Stimulated activated CD8-positive, alpha-beta memory T cell treated with anti-CD3 and anti-CD28 coated beads, Interleukin-7, amount 100 ng/mL, for 24 hours (primary cell): ENCODE measurements around the gene TTLL11.
A peak's percentile ranks its signal among the peaks of the same experiment; 100 is the strongest.
"Not testable (repeated sequence)": the region's sequence is repeated elsewhere in the genome, so short reads cannot be mapped to it uniquely, and the experiment has no call there.

ENCODE experiments used
- DNase-seq: peaks from one replicate; pipeline ENCODE4 v3.0.0-alpha.2; 2020; ENCODE audit warnings: low read depth

Gene TTLL11

GRCh38 chr9:122125158-122125508, 32.0 kb upstream of the TTLL11 start:
- peak; percentile 58 for DNase-seq

DNA sequence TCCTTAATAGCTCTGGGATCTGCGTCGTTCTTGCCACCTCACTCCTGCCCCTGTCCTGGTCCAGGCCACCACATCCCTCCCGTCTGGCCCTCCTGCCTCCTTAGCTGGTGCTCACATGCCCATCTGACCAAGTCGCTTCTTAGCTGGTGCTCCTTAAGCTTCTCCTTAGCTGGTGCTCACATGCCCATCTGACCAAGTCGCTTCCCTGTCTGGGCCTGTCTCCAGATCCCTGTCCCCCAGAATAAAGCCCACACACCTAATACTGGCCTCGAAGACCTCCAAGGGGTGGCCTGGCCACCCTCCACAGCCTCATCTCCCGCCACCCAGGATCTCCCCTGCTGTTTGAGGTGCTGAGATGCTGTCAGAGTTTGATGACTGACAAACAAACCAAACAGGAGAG, 31.4 kb upstream of the TTLL11 start:
- DNase-seq, result no peak

DNA sequence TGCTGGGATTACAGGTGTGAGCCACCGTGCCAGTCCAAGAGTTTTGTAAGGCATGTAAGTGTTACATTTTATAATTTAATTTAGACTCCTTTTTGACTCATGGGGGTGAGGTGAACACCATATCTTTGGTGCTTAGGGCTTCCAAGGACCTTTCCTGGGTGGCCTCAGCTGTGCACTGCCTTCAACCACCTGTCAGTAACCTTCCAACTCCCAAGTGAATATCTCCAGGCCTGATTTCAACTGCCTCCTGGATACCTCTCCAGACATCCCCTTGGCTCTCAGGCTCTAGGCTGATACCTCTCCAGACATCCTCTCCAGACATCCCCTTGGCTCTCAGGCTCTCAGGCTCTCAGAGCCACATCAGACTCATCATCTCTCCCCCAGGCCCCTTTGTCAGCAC, 30.9 kb upstream of the TTLL11 start:
- no peak for DNase-seq

DNA sequence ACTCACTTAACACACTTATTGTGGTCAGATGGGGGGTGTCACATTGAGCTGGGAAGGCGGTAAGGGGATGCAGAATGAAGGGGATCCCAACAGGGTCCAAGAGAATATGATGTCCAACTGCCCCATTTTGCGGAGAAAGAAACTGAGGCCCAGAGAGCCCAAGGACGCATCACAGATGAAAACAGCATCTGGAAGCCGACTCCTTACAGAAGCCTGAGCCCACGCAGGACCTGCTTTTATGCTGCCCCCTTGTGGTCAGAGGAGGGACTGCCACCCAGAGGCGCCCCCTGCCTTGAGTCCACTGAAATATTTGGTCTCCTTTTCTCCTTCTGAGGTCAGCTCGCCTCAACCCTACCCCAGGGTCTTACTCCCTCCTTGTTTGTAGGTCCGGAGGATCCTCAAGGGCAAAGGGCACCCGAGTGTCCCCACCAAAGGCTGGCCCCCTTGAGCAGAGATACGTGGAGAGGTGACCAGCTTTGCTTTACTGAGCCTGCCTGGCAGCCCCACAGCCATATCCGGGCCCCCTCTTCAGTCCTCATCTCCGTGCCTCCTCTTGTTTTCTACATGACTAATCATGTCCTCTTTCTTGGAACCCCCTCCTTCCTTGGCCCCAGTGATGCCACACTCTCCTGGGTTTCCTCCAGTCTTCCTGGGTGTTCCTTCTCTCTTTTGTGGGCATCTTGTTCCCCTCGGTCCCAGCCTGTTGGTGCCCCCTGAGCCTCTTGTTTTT, 30.0 kb upstream of the TTLL11 start:
- peak; percentile 57 for DNase-seq

DNA sequence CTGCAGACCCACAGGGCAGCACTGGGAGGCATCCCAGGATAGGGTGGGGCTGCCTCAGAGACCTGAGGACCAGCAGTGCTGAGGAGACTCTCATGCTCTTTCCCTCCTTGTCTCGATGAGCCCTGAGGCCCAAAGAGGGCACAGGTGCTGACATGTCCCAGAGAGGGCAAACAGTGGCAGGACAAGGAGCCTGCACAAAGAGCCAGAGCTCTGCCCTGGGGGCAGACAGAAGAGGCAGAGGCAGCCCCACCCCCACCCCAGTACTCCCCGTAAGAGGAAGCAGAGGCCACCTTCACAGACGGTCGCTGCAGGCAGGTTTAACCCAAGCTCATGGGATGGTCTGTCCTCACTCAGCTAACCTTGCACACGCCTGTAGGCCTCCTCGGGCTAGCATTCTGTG, 29.4 kb upstream of the TTLL11 start:
- no peak for DNase-seq

DNA sequence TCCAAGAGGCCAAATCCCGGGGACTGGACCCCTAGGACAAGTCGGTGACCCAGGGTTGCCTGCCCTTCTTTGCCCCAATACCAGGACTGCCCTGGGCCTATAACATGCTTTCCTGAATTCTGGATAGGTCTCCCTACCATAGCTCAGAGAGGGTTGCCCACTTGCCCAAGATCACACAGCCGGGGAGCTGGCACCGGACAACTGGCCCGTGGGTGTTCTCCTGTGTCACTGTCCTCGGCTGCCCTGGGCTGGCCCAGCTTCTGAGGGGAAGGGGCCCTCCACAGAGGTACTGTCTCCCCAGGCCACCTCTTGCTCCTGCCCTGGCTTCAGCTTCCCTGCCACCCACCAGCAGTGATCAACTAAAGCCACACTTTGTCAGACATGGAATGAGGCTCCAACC, 28.8 kb upstream of the TTLL11 start:
- no peak for DNase-seq

DNA sequence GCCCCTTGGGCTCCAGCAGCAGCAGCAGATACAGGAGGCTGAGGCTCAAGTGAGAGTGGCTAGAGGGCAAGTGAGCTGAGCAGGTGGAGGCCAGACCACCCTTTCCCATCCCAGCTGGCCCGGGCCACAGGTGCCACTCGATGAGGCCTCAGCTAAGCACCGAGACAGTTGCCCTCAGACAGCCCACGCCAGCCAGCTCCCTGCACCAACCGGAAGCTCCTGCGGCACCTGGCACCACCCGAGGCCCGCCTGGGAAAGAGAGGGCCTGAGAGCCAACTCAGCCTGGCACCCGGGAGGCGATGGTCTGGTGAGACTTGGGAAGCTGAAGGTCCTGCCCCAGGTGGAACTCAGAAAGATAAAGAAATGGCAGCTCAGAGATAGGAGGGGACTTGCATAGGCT, 28.3 kb upstream of the TTLL11 start:
- no peak for DNase-seq

DNA sequence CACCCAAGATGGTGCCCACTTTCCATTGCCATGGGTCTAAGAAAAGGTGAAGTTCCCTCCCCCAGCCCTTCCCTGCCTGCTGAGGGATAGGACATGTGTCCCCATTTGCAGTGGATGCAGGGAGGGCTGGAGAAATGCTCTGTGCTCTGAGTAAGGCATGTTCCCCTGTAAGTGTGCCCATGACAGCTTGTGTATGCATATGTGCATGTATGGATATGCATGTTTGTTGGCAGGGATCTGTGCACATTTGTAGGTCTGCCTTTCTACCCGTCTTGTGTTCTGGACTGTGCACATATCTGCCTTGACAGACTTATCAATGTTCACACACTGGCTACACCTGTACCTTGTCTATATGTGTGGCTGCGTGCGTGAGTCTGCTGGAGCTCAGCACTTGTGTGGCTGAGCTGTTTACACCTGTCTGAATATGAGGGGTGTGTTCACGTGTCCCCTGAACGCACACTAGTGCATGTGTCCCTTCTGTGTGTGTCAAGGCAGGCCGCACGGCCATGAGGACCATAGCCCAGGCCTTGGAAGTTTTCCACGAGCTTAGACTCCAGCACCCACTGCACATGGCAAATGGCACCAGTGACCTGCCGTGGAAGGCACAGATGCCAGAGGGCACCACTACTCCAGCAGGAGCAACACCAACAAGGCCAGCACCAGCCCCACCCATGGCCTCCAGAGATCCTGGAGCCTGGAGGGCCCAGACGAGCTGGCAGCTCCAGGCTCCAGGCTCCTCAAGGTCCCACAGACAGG, 27.4 kb upstream of the TTLL11 start:
- DNase-seq, result no peak

- DNase-seq, result no peak
Observed at GRCh38 chr9:122119721-122120120, 26.6 kb upstream of the TTLL11 start.

GRCh38 chr9:122119166-122119521, 26.0 kb upstream of the TTLL11 start:
- DNase-seq, result no peak

DNA sequence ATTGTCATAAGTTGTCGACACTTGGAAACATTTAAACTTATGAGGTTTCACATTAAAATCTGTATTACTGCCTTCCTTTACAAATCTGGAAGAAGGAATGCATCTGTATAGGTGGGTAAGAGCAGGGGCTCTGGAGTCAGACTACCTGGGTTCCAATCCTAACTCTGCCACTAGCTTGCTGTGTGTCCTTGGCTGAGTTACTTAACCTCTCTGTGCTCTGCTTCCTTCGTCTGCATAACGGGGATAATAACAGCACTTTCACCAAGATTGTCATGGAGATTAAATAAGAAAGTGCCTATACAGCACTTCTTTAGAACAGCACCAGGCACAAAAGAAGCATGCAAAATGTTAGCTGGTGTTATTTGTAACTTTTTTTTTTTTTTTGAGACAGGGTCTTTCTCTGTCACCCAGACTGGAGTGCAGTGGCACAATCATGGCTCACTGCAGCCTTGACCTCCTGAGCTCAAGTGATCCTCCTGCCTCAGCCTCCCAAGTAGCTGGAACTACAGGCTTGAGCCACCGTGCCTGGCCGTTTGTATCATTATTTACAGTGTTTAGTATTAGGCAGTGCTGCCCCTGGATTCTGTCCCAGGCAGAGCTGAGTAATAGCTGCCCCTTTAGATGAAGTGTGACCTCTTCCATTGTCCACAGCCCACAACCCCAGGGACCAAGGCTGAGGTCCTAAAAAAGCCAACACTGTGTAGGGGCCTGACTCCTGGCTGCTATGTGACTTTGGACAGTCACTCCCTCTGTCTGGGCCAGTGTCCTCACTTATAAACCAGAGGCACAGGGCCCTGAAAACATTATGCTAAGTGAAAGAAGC, 25.4 kb upstream of the TTLL11 start:
- DNase-seq, result no peak

DNA sequence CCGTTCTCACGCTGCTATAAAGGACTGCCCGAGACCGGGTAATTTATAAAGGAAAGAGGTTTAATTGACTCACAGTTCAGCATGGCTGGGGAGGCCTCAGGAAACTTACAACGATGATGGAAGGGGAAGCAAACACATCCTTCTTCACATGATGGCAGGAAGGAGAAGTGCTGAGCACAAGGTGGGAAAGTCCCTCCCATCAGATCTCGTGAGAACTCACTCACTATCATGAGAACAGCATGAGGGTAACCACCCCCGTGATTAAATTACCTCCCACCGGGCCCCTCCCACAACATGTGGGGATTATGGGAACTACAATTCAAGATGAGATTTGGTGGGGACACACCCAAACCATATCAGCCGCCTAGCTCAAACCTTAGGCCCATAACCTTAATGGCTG, 24.1 kb upstream of the TTLL11 start:
- not testable (repeated sequence) for DNase-seq

DNA sequence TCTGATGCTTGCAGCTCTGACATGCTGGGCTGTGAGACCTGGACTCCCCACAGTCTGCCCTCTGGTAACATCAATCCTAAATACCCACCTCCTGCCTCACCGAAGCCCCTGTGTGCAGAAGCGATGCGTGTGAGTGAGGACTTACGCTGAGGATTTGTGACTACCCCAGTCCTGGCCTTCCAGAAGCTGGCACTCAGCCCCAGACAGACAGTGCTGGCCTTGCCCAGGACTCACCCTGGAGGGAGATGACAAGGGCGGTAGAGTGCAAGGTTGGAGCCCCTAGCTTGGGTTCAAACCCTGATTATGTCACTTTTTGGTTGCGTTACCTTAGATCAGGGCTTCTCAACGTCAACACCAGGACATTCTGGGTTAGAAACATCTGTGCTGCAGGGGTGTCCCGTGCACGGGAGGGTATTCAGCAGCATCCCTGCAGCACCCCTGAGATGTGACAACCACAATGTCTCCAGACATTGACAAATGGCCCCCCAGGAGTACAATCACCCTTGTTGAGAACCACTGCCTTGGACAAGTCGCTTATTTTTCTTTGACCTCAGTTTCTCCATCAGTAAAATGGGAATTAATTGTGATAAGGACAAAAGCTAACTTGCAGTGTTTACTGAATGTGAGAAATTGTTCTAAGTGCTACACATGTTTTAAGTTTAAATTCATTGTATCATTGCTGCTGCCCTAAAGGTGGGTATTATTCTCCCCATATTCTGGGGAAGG, 23.5 kb upstream of the TTLL11 start:
- no peak for DNase-seq

- no peak for DNase-seq
Observed at GRCh38 chr9:122116040-122116439, 22.9 kb upstream of the TTLL11 start.

GRCh38 chr9:122115176-122116035, 22.3 kb upstream of the TTLL11 start:
- no peak for DNase-seq

- DNase-seq, result no peak
Observed at GRCh38 chr9:122113574-122113973, 20.5 kb upstream of the TTLL11 start.

GRCh38 chr9:122112238-122112637, 19.1 kb upstream of the TTLL11 start:
- no peak for DNase-seq

- no peak for DNase-seq
Observed at GRCh38 chr9:122111413-122112085, 18.4 kb upstream of the TTLL11 start.

DNA sequence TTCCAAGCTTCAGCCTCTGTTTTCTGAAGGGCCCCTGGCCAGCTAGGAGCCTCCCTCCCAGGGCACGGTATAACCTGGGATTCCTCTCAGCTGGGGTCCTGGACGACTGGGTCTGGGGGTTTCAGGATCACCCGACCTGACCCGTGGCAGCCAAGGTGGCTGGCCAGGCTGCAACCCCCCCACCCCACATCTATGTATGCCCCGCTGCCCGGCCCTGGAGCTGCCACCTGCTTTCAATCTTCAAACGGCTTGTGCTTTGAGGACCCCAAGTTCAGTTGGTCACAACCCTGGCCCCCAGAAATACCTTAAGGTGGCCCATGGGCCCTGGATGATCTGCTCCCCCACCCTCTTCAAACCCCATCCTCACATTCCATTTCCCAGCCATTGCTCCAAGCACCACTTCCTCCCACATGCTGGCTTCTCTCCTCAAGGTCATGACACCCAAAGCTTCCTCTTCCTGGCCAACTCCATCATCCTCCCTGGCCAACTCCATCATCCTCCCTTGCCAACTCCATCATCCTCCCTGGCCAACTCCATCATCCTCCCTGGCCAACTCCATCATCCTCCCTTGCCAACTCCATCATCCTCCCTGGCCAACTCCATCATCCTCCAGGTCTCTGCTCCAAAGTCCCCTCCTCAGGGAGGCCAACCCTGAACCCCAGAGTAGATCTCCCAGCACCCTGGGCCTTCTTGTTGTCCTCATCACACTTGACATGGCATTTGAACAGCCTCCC, 17.2 kb upstream of the TTLL11 start:
- no peak for DNase-seq
